IMR-90 (cell line): Measurements from ENCODE around the gene ZBED4. TPM values are rescaled to one million over a fixed set of nuclear protein-coding genes. Genes with fewer than 3 reads are reported as not detected.

Source experiments
- ATAC-seq: fragments of 200-7000 bp; cut with Tn5 transposase; 2 replicates; pipeline ENCODE4 v1.9.1; 2020; ENCODE audit warnings: low read depth, mild to moderate bottlenecking, moderate library complexity
- BruUV-seq: library from RNA; stranded (reverse); fragments of 400-500 nt; replicated peaks from 2 replicates; lab custom pipeline; 2021; lab: Mats Ljungman, UMichigan
- CTCF ChIA-PET: fragments of 300-600 bp; formaldehyde crosslinking; extraction: SDS; loops from one replicate; lab custom pipeline; 2021; ENCODE audit warnings: antibody characterized with exemption; lab: Yijun Ruan, JAX
- POLR2A ChIA-PET: fragments of 300-600 bp; sonication (Branson Sonifier 250); formaldehyde crosslinking; loops from one replicate; lab custom pipeline; 2022; ENCODE audit warnings: antibody characterized with exemption; ENCODE audit not compliant: unreplicated experiment; lab: Charles Lee
- DNase-seq: peaks from one replicate; pipeline ENCODE4 v3.0.0; 2013
- H2AFZ ChIP-seq: replicated peaks from 2 replicates; pipeline ENCODE3; 2013; ENCODE audit warnings: low read length, mild to moderate bottlenecking; ENCODE audit not compliant: poor library complexity
- H2AK5ac ChIP-seq: 2 replicates; pipeline ENCODE4 v1.6.1; 2013; ENCODE audit warnings: low read depth, low read length, inconsistent platforms
- H2AK9ac ChIP-seq: replicated peaks from 2 replicates; pipeline ENCODE3; 2013; ENCODE audit warnings: mild to moderate bottlenecking, low read depth, low read length, moderate library complexity; ENCODE audit not compliant: poor library complexity
- H2BK120ac ChIP-seq: 2 replicates; pipeline ENCODE4 v1.6.1; 2013; ENCODE audit warnings: low read depth, low read length, inconsistent platforms
- H2BK15ac ChIP-seq: 3 replicates; pipeline ENCODE4 v1.6.1; 2013; ENCODE audit warnings: low read depth, low read length, inconsistent platforms
- H2BK20ac ChIP-seq: 2 replicates; pipeline ENCODE4 v1.6.1; 2013; ENCODE audit warnings: low read depth, mild to moderate bottlenecking, inconsistent platforms, low read length, moderate library complexity
- H2BK5ac ChIP-seq: 2 replicates; pipeline ENCODE4 v1.6.1; 2013; ENCODE audit warnings: mild to moderate bottlenecking, low read depth, low read length, inconsistent platforms; ENCODE audit not compliant: poor library complexity, severe bottlenecking
- H3K14ac ChIP-seq: replicated peaks from 2 replicates; pipeline ENCODE4 v1.6.1; 2013; ENCODE audit warnings: low read depth, low read length, inconsistent platforms
- H3K18ac ChIP-seq: 2 replicates; pipeline ENCODE4 v1.6.1; 2013; ENCODE audit warnings: low read depth, low read length, control low read depth
- H3K23ac ChIP-seq: 2 replicates; pipeline ENCODE4 v1.6.1; 2013; ENCODE audit warnings: low read depth, low read length, inconsistent platforms
- H3K27ac ChIP-seq: 2 replicates; pipeline ENCODE4 v1.5.1; 2013; ENCODE audit warnings: mild to moderate bottlenecking, control low read depth, low read length; ENCODE audit not compliant: insufficient read depth
- H3K27me3 ChIP-seq: 2 replicates; pipeline ENCODE4 v1.6.1; 2013; ENCODE audit warnings: low read length; ENCODE audit not compliant: control insufficient read depth, insufficient read depth
- H3K36me3 ChIP-seq: 2 replicates; pipeline ENCODE4 v1.6.1; 2013; ENCODE audit warnings: low read length, mixed read lengths; ENCODE audit not compliant: control insufficient read depth, insufficient read depth
- H3K4ac ChIP-seq: 2 replicates; pipeline ENCODE4 v1.6.1; 2013; ENCODE audit warnings: low read depth, low read length, inconsistent platforms
- H3K4me1 ChIP-seq: 2 replicates; pipeline ENCODE4 v1.6.1; 2013; ENCODE audit warnings: low read length, mixed read lengths; ENCODE audit not compliant: control insufficient read depth, insufficient read depth
- H3K4me2 ChIP-seq: 2 replicates; pipeline ENCODE4 v1.6.1; 2013; ENCODE audit warnings: low read depth, mild to moderate bottlenecking, control low read depth, low read length, moderate library complexity
- H3K4me3 ChIP-seq: 2 replicates; pipeline ENCODE4 v1.5.1; 2013; ENCODE audit warnings: low read depth, mild to moderate bottlenecking, control low read depth, low read length, moderate library complexity; ENCODE audit not compliant: insufficient read depth
- H3K56ac ChIP-seq: 2 replicates; pipeline ENCODE4 v1.6.1; 2013; ENCODE audit warnings: low read length, inconsistent platforms; ENCODE audit not compliant: insufficient read depth; ENCODE audit errors: extremely low read depth
- H3K79me1 ChIP-seq, 2 experiments: 2 replicates each; pipeline ENCODE4 v1.6.1; 2013; ENCODE audit warnings: low read length in 2 of 2, inconsistent platforms in 1 of 2, low read depth in 1 of 2
- H3K9ac ChIP-seq: 2 replicates; pipeline ENCODE4 v1.6.1; 2013; ENCODE audit warnings: low read depth, low read length, control low read depth
- H3K9me1 ChIP-seq: 2 replicates; pipeline ENCODE4 v1.6.1; 2013; ENCODE audit warnings: low read length, inconsistent platforms; ENCODE audit not compliant: insufficient read depth
- H3K9me3 ChIP-seq: 2 replicates; pipeline ENCODE4 v1.6.1; 2013; ENCODE audit warnings: low read length; ENCODE audit not compliant: control insufficient read depth, insufficient read depth
- H4K20me1 ChIP-seq: 2 replicates; pipeline ENCODE4 v1.6.1; 2013; ENCODE audit warnings: low read length, inconsistent platforms; ENCODE audit not compliant: insufficient read depth
- H4K5ac ChIP-seq: 2 replicates; pipeline ENCODE4 v1.6.1; 2013; ENCODE audit warnings: mild to moderate bottlenecking, low read depth, low read length, control low read depth
- H4K8ac ChIP-seq, 2 experiments: 2 replicates each; pipeline ENCODE4 v1.6.1; 2013; ENCODE audit warnings: low read depth in 2 of 2, low read length in 2 of 2, control low read depth in 1 of 2, inconsistent platforms in 1 of 2
- H4K91ac ChIP-seq: 2 replicates; pipeline ENCODE4 v1.6.1; 2013; ENCODE audit warnings: low read depth, low read length, inconsistent platforms; ENCODE audit not compliant: insufficient read depth
- MXI1 ChIP-seq: IDR thresholded peaks from 2 replicates; pipeline ENCODE4 v1.6.1; 2012; ENCODE audit warnings: low read depth, mild to moderate bottlenecking, low read length, moderate library complexity, borderline replicate concordance
- NFE2L2 ChIP-seq: fragments of 150-350 bp; IDR thresholded peaks from 2 replicates; pipeline ENCODE4 v1.6.1; 2016; ENCODE audit warnings: low read depth, mild to moderate bottlenecking, low read length
- POLR2A ChIP-seq: IDR thresholded peaks from 2 replicates; pipeline ENCODE4 v1.6.1; 2012; ENCODE audit warnings: mild to moderate bottlenecking, low read depth, low read length
- WGBS, 2 experiments: methylation state at CpG; one replicate each; pipeline versions ENCODE4 v1.1.5 to v1.1.7; 2013; ENCODE audit warnings: missing lambda C conversion rate in 2 of 2; ENCODE audit not compliant: insufficient read length in 1 of 2; ENCODE audit errors: extremely low coverage in 2 of 2; 5-methylcytosine and 5-hydroxymethylcytosine counted together
- dilution Hi-C: fragments of 300-500 bp; cut with HindIII; formaldehyde crosslinking; loops from one replicate; pipeline ENCODE4 v1.14.3; 2018; ENCODE audit warnings: low sequenced_read_pairs; ENCODE audit not compliant: unreplicated experiment
- in situ Hi-C: fragments of 300-500 bp; cut with MboI; formaldehyde crosslinking; loops from 3 replicates; pipeline ENCODE4 v1.14.3; 2019; ENCODE audit warnings: low sequenced_read_pairs, inconsistent platforms, mixed read lengths
- intact Hi-C: fragments of 100-400 bp; cut with micrococcal nuclease; formaldehyde crosslinking; loops from 2 replicates; pipeline ENCODE4 v1.10.0; 2022
- polyA plus RNA-seq, 3 experiments: library from polyadenylated mRNA; depleted of rRNA; stranded (reverse); fragments of >200 nt; gene quantifications; 2 replicates each; pipeline ENCODE4 v1.2.3, GENCODE V29; 2012; ENCODE audit warnings: low replicate concordance in 1 of 3
- total RNA-seq: library from RNA; depleted of rRNA; stranded (reverse); fragments of >200 nt; gene quantifications from 2 replicates; pipeline ENCODE4 v1.2.3, GENCODE V29; 2012

Gene ZBED4
- total and polyA plus RNA-seq, 2 of the 4 experiments (the other 2 are of a cell fraction) = 9.3 to 10.5 TPM

GRCh38 chr22:49913026-49913425 is 59.4 kb downstream of the ZBED4 start:
- Histone ChIP-seq H3K27me3 (no peaks in the 10 kb centered on the region), H3K4me1 (peaks cover 2% of the 10 kb centered on the region; the same call in 1 of the 2 replicates), H3K4me3 (no peak overlapping the region), H3K9me3 (no peaks in the 10 kb centered on the region), H3K18ac (no peak overlapping the region), H2AFZ (no peak overlapping the region), H4K91ac (no peak overlapping the region), H3K4me2 (no peak overlapping the region), H4K8ac (no peak overlapping the region), H3K56ac (no peak overlapping the region), H3K4ac (no peak overlapping the region), H2AK9ac (no peak overlapping the region), H3K36me3 (peaks cover 22% of the 10 kb centered on the region), H2AK5ac (no peak overlapping the region), H2BK15ac (no peak overlapping the region), H4K20me1 (no peaks in the 10 kb centered on the region), H3K14ac (no peak overlapping the region), H4K5ac (no peak overlapping the region), H2BK5ac (no peak overlapping the region), H3K9me1 (no peaks in the 10 kb centered on the region), H3K9ac (no peak overlapping the region), H2BK120ac (no peak overlapping the region), H2BK20ac (no peak overlapping the region), H3K79me1 (peaks cover 13 to 19% of the 10 kb centered on the region in 2 experiments), H3K23ac (no peak overlapping the region), H3K27ac (no peak overlapping the region)
- 90% methylated on average over 7 of the region's 14 CpGs; no CpG with 5 or more reads in 1 of the 2 experiments for WGBS, 2 experiments
- intact Hi-C loops = no loop called here
- CTCF ChIA-PET = interaction anchor here (1.7 kb wide), 1 partner anchor 145 kb away, joined by 3 read pairs; no protein-coding TSS in a partner anchor
- BruUV-seq = no TSS peak
- ATAC-seq (no peak), DNase-seq (no peak)
- in situ Hi-C loops = loop anchor here (10.0 to 25.0 kb wide), 2 partner anchors 48 to 101 kb away; no protein-coding TSS in a partner anchor
- TF ChIP-seq MXI1 (no peak), NFE2L2 (no peak), POLR2A (no peak)
- POLR2A ChIA-PET = no interaction called here
- dilution Hi-C loops = no loop called here
